Panc1 (cell line): ENCODE measurements around the gene CDK14. TPM values are rescaled to one million over a fixed set of nuclear protein-coding genes. Genes with fewer than 3 reads are reported as not detected.

Source experiments
- ATAC-seq: fragments of 200-7000 bp; cut with Tn5 transposase; 2 replicates; pipeline ENCODE4 v1.9.1; 2020; ENCODE audit warnings: mild to moderate bottlenecking, moderate library complexity
- BruUV-seq: library from RNA; stranded (reverse); fragments of 400-500 nt; replicated peaks from 2 replicates; lab custom pipeline; 2021; lab: Mats Ljungman, UMichigan
- CTCF ChIA-PET: fragments of 300-600 bp; sonication (Branson Sonifier 250); formaldehyde crosslinking; loops from one replicate; lab custom pipeline; 2022; ENCODE audit warnings: antibody characterized with exemption; lab: Charles Lee
- POLR2A ChIA-PET: fragments of 300-600 bp; sonication (Branson Sonifier 250); formaldehyde crosslinking; loops from one replicate; lab custom pipeline; 2022; ENCODE audit warnings: antibody characterized with exemption; lab: Charles Lee
- DNase-seq: peaks from one replicate; pipeline ENCODE4 v3.0.0-alpha.2; 2010; ENCODE audit warnings: low read depth, low spot score
- H3K27ac ChIP-seq: 2 replicates; pipeline ENCODE4 v1.5.1; 2011; ENCODE audit warnings: mild to moderate bottlenecking, low read length, inconsistent platforms
- H3K27me3 ChIP-seq: fragments of 200-500 bp; sonication (Bioruptor generic); 2 replicates; pipeline ENCODE4 v1.6.0; 2014; ENCODE audit warnings: low read length, inconsistent platforms; ENCODE audit not compliant: control insufficient read depth, insufficient read depth
- H3K36me3 ChIP-seq: fragments of 200-500 bp; sonication (Bioruptor generic); 2 replicates; pipeline ENCODE4 v1.5.1; 2014; ENCODE audit warnings: inconsistent platforms, mild to moderate bottlenecking, low read length, moderate library complexity; ENCODE audit not compliant: control insufficient read depth, insufficient read depth
- H3K4me1 ChIP-seq: 2 replicates; pipeline ENCODE4 v1.5.1; 2011; ENCODE audit warnings: inconsistent platforms, mild to moderate bottlenecking, low read length, moderate library complexity; ENCODE audit not compliant: control insufficient read depth, insufficient read depth
- H3K4me3 ChIP-seq, 2 experiments: 2 replicates each; pipeline ENCODE4 v1.5.1; 2011 to 2012; ENCODE audit warnings: low read depth in 2 of 2, low read length in 2 of 2, mild to moderate bottlenecking in 2 of 2, inconsistent platforms in 1 of 2, moderate library complexity in 1 of 2
- H3K9me3 ChIP-seq: fragments of 200-500 bp; sonication (Bioruptor generic); 2 replicates; pipeline ENCODE4 v1.5.1; 2014; ENCODE audit warnings: low read depth, mild to moderate bottlenecking, inconsistent platforms, low read length, moderate library complexity; ENCODE audit not compliant: control insufficient read depth, insufficient read depth
- POLR2AphosphoS5 ChIP-seq: IDR thresholded peaks from 2 replicates; pipeline ENCODE4 v1.6.1; 2012; ENCODE audit warnings: mild to moderate bottlenecking, low read depth, low read length, moderate library complexity
- SIN3A ChIP-seq: IDR thresholded peaks from 2 replicates; pipeline ENCODE4 v1.6.1; 2012; ENCODE audit warnings: low read depth, mild to moderate bottlenecking, low read length, moderate library complexity, borderline replicate concordance; ENCODE audit not compliant: insufficient read depth
- TCF7L2 ChIP-seq: IDR thresholded peaks from 2 replicates; pipeline ENCODE4 v1.6.1; 2011; ENCODE audit warnings: mild to moderate bottlenecking, low read depth, low read length, inconsistent platforms
- in situ Hi-C: cut with HindIII; loops from 2 replicates; pipeline ENCODE4 v1.10.0; 2016; ENCODE audit warnings: low sequenced_read_pairs, low pct_unique_long_range_greater_than_20kb
- intact Hi-C: fragments of 100-400 bp; cut with micrococcal nuclease; formaldehyde crosslinking; loops from one replicate; pipeline ENCODE4 v1.10.0; 2022; ENCODE audit not compliant: unreplicated experiment
- total RNA-seq: library from RNA; stranded (reverse); gene quantifications from one replicate; pipeline ENCODE4 v1.2.1, GENCODE V29; 2021; ENCODE audit not compliant: unreplicated experiment
- TF ChIP-seq, protein P1 (sequence below): fragments of 450-650 bp; IDR thresholded peaks from 2 replicates; pipeline ENCODE4 v1.5.1; 2017; ENCODE audit warnings: mild to moderate bottlenecking
- TF ChIP-seq, protein P2 (sequence below), 2 experiments: IDR thresholded peaks; 2 replicates each; pipeline ENCODE4 v1.6.1; 2011 to 2012; ENCODE audit warnings: low read depth in 2 of 2, control low read depth in 1 of 2, low read length in 1 of 2, mild to moderate bottlenecking in 1 of 2, moderate library complexity in 1 of 2; ENCODE audit not compliant: insufficient read depth in 1 of 2

CDK14 gene
- total RNA-seq, 1 experiment from 2014 or later, result 3.0 TPM

DNA sequence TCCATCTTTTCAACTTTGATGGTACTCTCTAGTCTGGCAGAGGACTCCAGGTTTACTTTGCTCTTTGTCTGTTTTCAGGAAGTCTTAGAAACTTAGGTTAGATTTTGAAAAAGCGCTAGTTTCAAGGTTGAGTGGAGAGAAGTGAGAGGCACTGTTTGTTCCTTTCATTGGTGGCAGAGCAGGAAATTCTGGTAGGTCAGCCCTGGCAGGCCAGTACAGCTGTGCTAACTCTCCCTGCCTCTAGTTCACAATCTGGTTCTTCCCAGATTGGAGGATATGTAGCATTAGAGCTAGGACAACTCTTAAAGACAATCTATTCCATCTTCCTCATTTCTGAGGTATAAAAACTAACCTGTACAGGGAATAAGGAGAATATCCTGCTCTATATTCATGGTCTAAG is 507.2 kb downstream of the CDK14 start:
- Histone ChIP-seq H3K4me1 (no peaks in the 10 kb centered on the region), H3K9me3 (no peaks in the 10 kb centered on the region), H3K4me3 (no peak overlapping the region), H3K27me3 (no peaks in the 10 kb centered on the region), H3K36me3 (no peaks in the 10 kb centered on the region), H3K27ac (no peak overlapping the region)
- DNase-seq (no peak), ATAC-seq (no peak)
- POLR2A ChIA-PET, result no interaction called here
- TF ChIP-seq SIN3A, result no peak
- TF ChIP-seq, protein P1, sequence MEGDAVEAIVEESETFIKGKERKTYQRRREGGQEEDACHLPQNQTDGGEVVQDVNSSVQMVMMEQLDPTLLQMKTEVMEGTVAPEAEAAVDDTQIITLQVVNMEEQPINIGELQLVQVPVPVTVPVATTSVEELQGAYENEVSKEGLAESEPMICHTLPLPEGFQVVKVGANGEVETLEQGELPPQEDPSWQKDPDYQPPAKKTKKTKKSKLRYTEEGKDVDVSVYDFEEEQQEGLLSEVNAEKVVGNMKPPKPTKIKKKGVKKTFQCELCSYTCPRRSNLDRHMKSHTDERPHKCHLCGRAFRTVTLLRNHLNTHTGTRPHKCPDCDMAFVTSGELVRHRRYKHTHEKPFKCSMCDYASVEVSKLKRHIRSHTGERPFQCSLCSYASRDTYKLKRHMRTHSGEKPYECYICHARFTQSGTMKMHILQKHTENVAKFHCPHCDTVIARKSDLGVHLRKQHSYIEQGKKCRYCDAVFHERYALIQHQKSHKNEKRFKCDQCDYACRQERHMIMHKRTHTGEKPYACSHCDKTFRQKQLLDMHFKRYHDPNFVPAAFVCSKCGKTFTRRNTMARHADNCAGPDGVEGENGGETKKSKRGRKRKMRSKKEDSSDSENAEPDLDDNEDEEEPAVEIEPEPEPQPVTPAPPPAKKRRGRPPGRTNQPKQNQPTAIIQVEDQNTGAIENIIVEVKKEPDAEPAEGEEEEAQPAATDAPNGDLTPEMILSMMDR, result no peak
- TF ChIP-seq, protein P2, sequence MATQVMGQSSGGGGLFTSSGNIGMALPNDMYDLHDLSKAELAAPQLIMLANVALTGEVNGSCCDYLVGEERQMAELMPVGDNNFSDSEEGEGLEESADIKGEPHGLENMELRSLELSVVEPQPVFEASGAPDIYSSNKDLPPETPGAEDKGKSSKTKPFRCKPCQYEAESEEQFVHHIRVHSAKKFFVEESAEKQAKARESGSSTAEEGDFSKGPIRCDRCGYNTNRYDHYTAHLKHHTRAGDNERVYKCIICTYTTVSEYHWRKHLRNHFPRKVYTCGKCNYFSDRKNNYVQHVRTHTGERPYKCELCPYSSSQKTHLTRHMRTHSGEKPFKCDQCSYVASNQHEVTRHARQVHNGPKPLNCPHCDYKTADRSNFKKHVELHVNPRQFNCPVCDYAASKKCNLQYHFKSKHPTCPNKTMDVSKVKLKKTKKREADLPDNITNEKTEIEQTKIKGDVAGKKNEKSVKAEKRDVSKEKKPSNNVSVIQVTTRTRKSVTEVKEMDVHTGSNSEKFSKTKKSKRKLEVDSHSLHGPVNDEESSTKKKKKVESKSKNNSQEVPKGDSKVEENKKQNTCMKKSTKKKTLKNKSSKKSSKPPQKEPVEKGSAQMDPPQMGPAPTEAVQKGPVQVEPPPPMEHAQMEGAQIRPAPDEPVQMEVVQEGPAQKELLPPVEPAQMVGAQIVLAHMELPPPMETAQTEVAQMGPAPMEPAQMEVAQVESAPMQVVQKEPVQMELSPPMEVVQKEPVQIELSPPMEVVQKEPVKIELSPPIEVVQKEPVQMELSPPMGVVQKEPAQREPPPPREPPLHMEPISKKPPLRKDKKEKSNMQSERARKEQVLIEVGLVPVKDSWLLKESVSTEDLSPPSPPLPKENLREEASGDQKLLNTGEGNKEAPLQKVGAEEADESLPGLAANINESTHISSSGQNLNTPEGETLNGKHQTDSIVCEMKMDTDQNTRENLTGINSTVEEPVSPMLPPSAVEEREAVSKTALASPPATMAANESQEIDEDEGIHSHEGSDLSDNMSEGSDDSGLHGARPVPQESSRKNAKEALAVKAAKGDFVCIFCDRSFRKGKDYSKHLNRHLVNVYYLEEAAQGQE (IDR thresholded peaks at IDR 0.05; ENCODE audit: insufficient read depth in 1 of 2, low read depth in 2 of 2, low read length in 1 of 2), result no peak
- no peak for TF ChIP-seq TCF7L2
- TF ChIP-seq POLR2AphosphoS5, result no peak
- no TSS peak for BruUV-seq
- intact Hi-C loops (no loop called here), in situ Hi-C loops (no loop called here)
- CTCF ChIA-PET, result no interaction called here

DNA sequence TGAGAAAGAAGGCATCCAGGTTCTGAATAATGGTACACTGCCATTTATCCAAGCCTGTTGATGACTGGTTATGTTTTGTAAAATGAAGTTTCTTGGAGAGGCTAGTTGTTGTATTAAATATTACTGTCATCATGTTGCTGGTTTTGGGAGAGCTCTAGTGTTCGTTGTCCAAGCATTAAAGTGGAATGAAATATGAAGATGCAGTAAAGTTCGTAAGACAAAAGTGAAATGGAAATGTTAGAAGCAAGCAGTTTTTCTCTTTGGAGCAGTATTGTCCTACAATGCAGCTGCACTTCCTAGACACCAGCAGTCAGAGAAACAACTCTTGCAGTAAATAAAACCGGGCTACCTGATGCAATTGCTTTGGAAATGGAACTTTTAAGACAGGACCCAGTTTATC is 511.3 kb downstream of the CDK14 start:
- intact Hi-C loops (no loop called here), in situ Hi-C loops (no loop called here)
- POLR2A ChIA-PET, result no interaction called here
- BruUV-seq, result no TSS peak
- no peak for TF ChIP-seq SIN3A
- TF ChIP-seq TCF7L2, result no peak
- TF ChIP-seq, protein P2 (IDR thresholded peaks at IDR 0.05; ENCODE audit: insufficient read depth in 1 of 2, low read depth in 2 of 2, low read length in 1 of 2), result no peak
- no peak for TF ChIP-seq POLR2AphosphoS5
- TF ChIP-seq, protein P1, result no peak
- no peaks in the 10 kb centered on the region for H3K9me3 ChIP-seq
- no peak overlapping the region for H3K4me3 ChIP-seq
- H3K27ac ChIP-seq, result no peak overlapping the region
- CTCF ChIA-PET, result no interaction called here
- ATAC-seq (no peak), DNase-seq (no peak)
- no peaks in the 10 kb centered on the region for H3K27me3 ChIP-seq
- no peaks in the 10 kb centered on the region for H3K36me3 ChIP-seq
- H3K4me1 ChIP-seq, result no peaks in the 10 kb centered on the region
